SK-N-SH (cell line): ENCODE data around the gene LMNTD2. TPM values are rescaled to one million over a fixed set of nuclear protein-coding genes. Genes with fewer than 3 reads are reported as not detected.

Experiments
- CTCF ChIA-PET: fragments of 300-600, 350-600 bp; formaldehyde crosslinking; extraction: SDS; loops from one replicate; lab custom pipeline; 2021; lab: Yijun Ruan, JAX
- POLR2A ChIA-PET: fragments of 350-600 bp; sonication (Branson Sonifier 250); formaldehyde crosslinking; extraction: SDS; loops from one replicate; lab custom pipeline; 2020; ENCODE audit warnings: antibody characterized with exemption, inconsistent platforms; lab: Yijun Ruan, JAX
- DNase-seq: peaks from one replicate; pipeline ENCODE4 v3.0.0; 2012
- H2AFZ ChIP-seq: fragments of 200-600 bp; sonication (generic); 2 replicates; pipeline ENCODE4 v1.8.1; 2016; ENCODE audit warnings: antibody characterized with exemption, mild to moderate bottlenecking, low read depth
- H3F3A ChIP-seq: fragments of 200-600 bp; sonication (generic); replicated peaks from 2 replicates; pipeline ENCODE3; 2016; ENCODE audit warnings: antibody characterized with exemption, mild to moderate bottlenecking; ENCODE audit not compliant: insufficient read depth
- H3K27ac ChIP-seq, 2 experiments: fragments of 200-500 bp in 1 of 2; fragments of 200-600 bp in 1 of 2; sonication (Bioruptor generic) in 1 of 2; sonication (generic), shearing (Covaris generic) in 1 of 2; 2 replicates each; pipeline versions ENCODE4 v1.5.1 to v1.6.1; 2014 to 2016; ENCODE audit warnings: low read depth in 2 of 2, inconsistent platforms in 1 of 2, low read length in 1 of 2, mild to moderate bottlenecking in 1 of 2, mixed read lengths in 1 of 2
- H3K27me3 ChIP-seq: fragments of 200-600 bp; sonication (generic), shearing (Covaris generic); 2 replicates; pipeline ENCODE4 v1.6.1; 2016; ENCODE audit warnings: mixed run types; ENCODE audit not compliant: insufficient read depth
- H3K36me3 ChIP-seq, 2 experiments: fragments of 200-500 bp in 1 of 2; fragments of 200-600 bp in 1 of 2; sonication (Bioruptor generic) in 1 of 2; sonication (generic) in 1 of 2; replicated peaks in 1 of 2; 2 replicates each; pipeline versions ENCODE3 to v1.5.1; 2014 to 2016; ENCODE audit warnings: low read length in 1 of 2, mild to moderate bottlenecking in 1 of 2; ENCODE audit not compliant: insufficient read depth in 2 of 2, control insufficient read depth in 1 of 2
- H3K4me1 ChIP-seq, 2 experiments: fragments of 200-500 bp in 1 of 2; fragments of 200-600 bp in 1 of 2; sonication (Bioruptor generic) in 1 of 2; sonication (generic), shearing (Covaris generic) in 1 of 2; 2 replicates each; pipeline versions ENCODE4 v1.5.1 to v1.6.1; 2014 to 2016; ENCODE audit warnings: low read depth in 1 of 2, low read length in 1 of 2, mixed run types in 1 of 2; ENCODE audit not compliant: insufficient read depth in 2 of 2, control insufficient read depth in 1 of 2
- H3K4me2 ChIP-seq: fragments of 200-600 bp; sonication (generic), shearing (Covaris generic); 2 replicates; pipeline ENCODE4 v1.6.1; 2017; ENCODE audit warnings: mixed run types
- H3K4me3 ChIP-seq, 2 experiments: fragments of 200-500 bp in 1 of 2; fragments of 200-600 bp in 1 of 2; sonication (Bioruptor generic) in 1 of 2; sonication (generic), shearing (Covaris generic) in 1 of 2; 2 replicates each; pipeline versions ENCODE4 v1.5.1 to v1.8.1; 2014 to 2016; ENCODE audit warnings: low read depth in 2 of 2, inconsistent platforms in 1 of 2, low read length in 1 of 2, mild to moderate bottlenecking in 1 of 2, mixed read lengths in 1 of 2, moderate library complexity in 1 of 2
- H3K79me2 ChIP-seq: fragments of 200-600 bp; sonication (generic); 2 replicates; pipeline ENCODE4 v1.8.1; 2017; ENCODE audit warnings: mild to moderate bottlenecking; ENCODE audit not compliant: insufficient read depth
- H3K9ac ChIP-seq: fragments of 200-600 bp; sonication (generic); 2 replicates; pipeline ENCODE4 v1.6.1; 2017; ENCODE audit warnings: mixed run types
- H3K9me2 ChIP-seq: fragments of 200-600 bp; sonication (generic); 2 replicates; pipeline ENCODE4 v1.6.1; 2017; ENCODE audit warnings: mixed run types
- H3K9me3 ChIP-seq: fragments of 200-600 bp; sonication (generic); 2 replicates; pipeline ENCODE4 v1.6.1; 2017; ENCODE audit warnings: mixed run types, mild to moderate bottlenecking, moderate library complexity
- H4K20me1 ChIP-seq: fragments of 200-600 bp; sonication (generic); 2 replicates; pipeline ENCODE4 v1.6.1; 2017; ENCODE audit warnings: mild to moderate bottlenecking, mixed run types; ENCODE audit not compliant: insufficient read depth
- CTCF ChIP-seq: fragments of 200-600 bp; sonication (generic); IDR thresholded peaks from 2 replicates; pipeline ENCODE4 v1.6.1; 2017; ENCODE audit warnings: antibody characterized with exemption, mild to moderate bottlenecking, moderate library complexity
- ELF1 ChIP-seq: IDR thresholded peaks from 2 replicates; pipeline ENCODE4 v1.4.0; 2012
- EZH2phosphoT487 ChIP-seq: fragments of 200-600 bp; sonication (generic); IDR thresholded peaks from 2 replicates; pipeline ENCODE4 v1.6.1; 2017; ENCODE audit warnings: low read depth, mixed run types, mild to moderate bottlenecking, antibody characterized with exemption, moderate library complexity, borderline replicate concordance
- FOSL2 ChIP-seq: IDR thresholded peaks from 2 replicates; pipeline ENCODE4 v1.4.0; 2012; ENCODE audit warnings: low read depth, mild to moderate bottlenecking, moderate library complexity, borderline replicate concordance
- FOXJ3 ChIP-seq: sonication (generic); formaldehyde crosslinking; IDR thresholded peaks from 2 replicates; pipeline ENCODE4 v1.5.1; 2020; ENCODE audit warnings: mild to moderate bottlenecking, missing genetic modification reagents
- FOXM1 ChIP-seq: IDR thresholded peaks from 2 replicates; pipeline ENCODE4 v1.4.0; 2012; ENCODE audit warnings: low read depth, mild to moderate bottlenecking
- GATA2 ChIP-seq: sonication (generic); formaldehyde crosslinking; IDR thresholded peaks from 2 replicates; pipeline ENCODE4 v1.5.0; 2020; ENCODE audit warnings: mild to moderate bottlenecking, missing genetic modification reagents
- MXI1 ChIP-seq: IDR thresholded peaks from 2 replicates; pipeline ENCODE4 v1.6.1; 2012; ENCODE audit warnings: mild to moderate bottlenecking, low read depth, low read length, improper control_type of control experiment
- PBX3 ChIP-seq: IDR thresholded peaks from 2 replicates; pipeline ENCODE4; 2012
- RAD21 ChIP-seq: IDR thresholded peaks from 2 replicates; pipeline ENCODE4 v1.6.1; 2012; ENCODE audit warnings: mild to moderate bottlenecking, low read length
- RFX5 ChIP-seq: IDR thresholded peaks from 2 replicates; pipeline ENCODE4 v1.6.1; 2012; ENCODE audit warnings: mild to moderate bottlenecking, improper control_type of control experiment, low read length
- SMC3 ChIP-seq: IDR thresholded peaks from 2 replicates; pipeline ENCODE4 v1.6.1; 2012; ENCODE audit warnings: low read depth, low read length, improper control_type of control experiment
- TAF1 ChIP-seq: IDR thresholded peaks from 2 replicates; pipeline ENCODE4 v1.6.1; 2012; ENCODE audit warnings: low read depth, mild to moderate bottlenecking, low read length, moderate library complexity, borderline replicate concordance
- TCF12 ChIP-seq: IDR thresholded peaks from 2 replicates; pipeline ENCODE4 v1.4.0; 2012
- TEAD4 ChIP-seq: IDR thresholded peaks from 2 replicates; pipeline ENCODE4 v1.4.0; 2012; ENCODE audit warnings: mild to moderate bottlenecking, borderline replicate concordance; ENCODE audit not compliant: insufficient read depth
- WGBS: methylation state at CpG from one replicate; pipeline ENCODE4 v1.1.6; 2017; ENCODE audit warnings: low lambda C conversion rate; 5-methylcytosine and 5-hydroxymethylcytosine counted together
- polyA plus RNA-seq, 3 experiments: library from polyadenylated mRNA; depleted of rRNA; stranded (reverse); fragments of >200 nt; gene quantifications; 2 replicates each; pipeline ENCODE4 v1.2.3, GENCODE V29; 2012
- TF ChIP-seq, protein P1 (sequence below): fragments of 150-350 bp; IDR thresholded peaks from 2 replicates; pipeline ENCODE4 v1.6.1; 2017; ENCODE audit warnings: antibody characterized with exemption, low read length, low read depth, borderline replicate concordance
- TF ChIP-seq, protein P2 (sequence below): IDR thresholded peaks from 2 replicates; pipeline ENCODE4 v1.4.0; 2012; ENCODE audit warnings: low read depth, borderline replicate concordance
- TF ChIP-seq, protein P3 (sequence below): IDR thresholded peaks from 2 replicates; pipeline ENCODE4 v1.6.1; 2012; ENCODE audit warnings: mild to moderate bottlenecking, low read depth, low read length, moderate library complexity

LMNTD2 gene
- polyA plus RNA-seq, 1 of the 3 experiments (the other 2 are of a cell fraction), result 2.4 TPM

GRCh38 chr11:545171-545570 is 15.4 kb downstream of the LMNTD2 start:
- H3K27me3 ChIP-seq, result no peaks in the 10 kb centered on the region
- no peak overlapping the region for H3K27ac ChIP-seq
- CTCF ChIA-PET, result interaction anchor here (0.9 to 1.9 kb wide), 2 partner anchors 9 to 10 kb away, joined by 3 to 12 read pairs; partner anchors contain the start of gene HRAS
- no peaks in the 10 kb centered on the region for H4K20me1 ChIP-seq
- WGBS, result 75% methylated on average over 4 of the region's 11 CpGs
- no peaks in the 10 kb centered on the region for H3F3A ChIP-seq
- TF ChIP-seq RAD21 (no peak), SMC3 (no peak), TEAD4 (no peak), RFX5 (no peak), TCF12 (no peak), FOXJ3 (no peak), GATA2 (CRISPR knock-in tag) (no peak), EZH2phosphoT487 (no peak), CTCF (no peak), PBX3 (no peak)
- TF ChIP-seq, protein P1, sequence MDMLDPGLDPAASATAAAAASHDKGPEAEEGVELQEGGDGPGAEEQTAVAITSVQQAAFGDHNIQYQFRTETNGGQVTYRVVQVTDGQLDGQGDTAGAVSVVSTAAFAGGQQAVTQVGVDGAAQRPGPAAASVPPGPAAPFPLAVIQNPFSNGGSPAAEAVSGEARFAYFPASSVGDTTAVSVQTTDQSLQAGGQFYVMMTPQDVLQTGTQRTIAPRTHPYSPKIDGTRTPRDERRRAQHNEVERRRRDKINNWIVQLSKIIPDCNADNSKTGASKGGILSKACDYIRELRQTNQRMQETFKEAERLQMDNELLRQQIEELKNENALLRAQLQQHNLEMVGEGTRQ, result no peak
- TF ChIP-seq, protein P2, sequence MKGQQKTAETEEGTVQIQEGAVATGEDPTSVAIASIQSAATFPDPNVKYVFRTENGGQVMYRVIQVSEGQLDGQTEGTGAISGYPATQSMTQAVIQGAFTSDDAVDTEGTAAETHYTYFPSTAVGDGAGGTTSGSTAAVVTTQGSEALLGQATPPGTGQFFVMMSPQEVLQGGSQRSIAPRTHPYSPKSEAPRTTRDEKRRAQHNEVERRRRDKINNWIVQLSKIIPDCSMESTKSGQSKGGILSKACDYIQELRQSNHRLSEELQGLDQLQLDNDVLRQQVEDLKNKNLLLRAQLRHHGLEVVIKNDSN, result no peak
- no peaks in the 10 kb centered on the region for H3K9me3 ChIP-seq
- no peak overlapping the region for H3K4me2 ChIP-seq
- no peaks in the 10 kb centered on the region for H3K4me1 ChIP-seq
- H3K79me2 ChIP-seq, result no peaks in the 10 kb centered on the region
- POLR2A ChIA-PET, result no interaction called here
- no peaks in the 10 kb centered on the region for H3K36me3 ChIP-seq
- no peak overlapping the region for H3K9ac ChIP-seq
- H2AFZ ChIP-seq, result no peak overlapping the region
- no peak for DNase-seq
- H3K9me2 ChIP-seq, result no peaks in the 10 kb centered on the region
- no peak overlapping the region for H3K4me3 ChIP-seq

- CTCF ChIA-PET, result interaction anchor here (0.8 to 1.9 kb wide), 3 partner anchors 9 to 17 kb away, joined by 3 to 12 read pairs (median 3); partner anchors contain the start of gene HRAS
- no peak overlapping the region for H3K4me2 ChIP-seq
- 34% methylated on average over 4 of the region's 5 CpGs for WGBS
- TF ChIP-seq MXI1 (no peak), FOXM1 (no peak), GATA2 (CRISPR knock-in tag) (no peak), FOSL2 (no peak), TCF12 (no peak), CTCF (no peak), TAF1 (no peak), SMC3 (no peak), ELF1 (no peak)
- TF ChIP-seq, protein P3, sequence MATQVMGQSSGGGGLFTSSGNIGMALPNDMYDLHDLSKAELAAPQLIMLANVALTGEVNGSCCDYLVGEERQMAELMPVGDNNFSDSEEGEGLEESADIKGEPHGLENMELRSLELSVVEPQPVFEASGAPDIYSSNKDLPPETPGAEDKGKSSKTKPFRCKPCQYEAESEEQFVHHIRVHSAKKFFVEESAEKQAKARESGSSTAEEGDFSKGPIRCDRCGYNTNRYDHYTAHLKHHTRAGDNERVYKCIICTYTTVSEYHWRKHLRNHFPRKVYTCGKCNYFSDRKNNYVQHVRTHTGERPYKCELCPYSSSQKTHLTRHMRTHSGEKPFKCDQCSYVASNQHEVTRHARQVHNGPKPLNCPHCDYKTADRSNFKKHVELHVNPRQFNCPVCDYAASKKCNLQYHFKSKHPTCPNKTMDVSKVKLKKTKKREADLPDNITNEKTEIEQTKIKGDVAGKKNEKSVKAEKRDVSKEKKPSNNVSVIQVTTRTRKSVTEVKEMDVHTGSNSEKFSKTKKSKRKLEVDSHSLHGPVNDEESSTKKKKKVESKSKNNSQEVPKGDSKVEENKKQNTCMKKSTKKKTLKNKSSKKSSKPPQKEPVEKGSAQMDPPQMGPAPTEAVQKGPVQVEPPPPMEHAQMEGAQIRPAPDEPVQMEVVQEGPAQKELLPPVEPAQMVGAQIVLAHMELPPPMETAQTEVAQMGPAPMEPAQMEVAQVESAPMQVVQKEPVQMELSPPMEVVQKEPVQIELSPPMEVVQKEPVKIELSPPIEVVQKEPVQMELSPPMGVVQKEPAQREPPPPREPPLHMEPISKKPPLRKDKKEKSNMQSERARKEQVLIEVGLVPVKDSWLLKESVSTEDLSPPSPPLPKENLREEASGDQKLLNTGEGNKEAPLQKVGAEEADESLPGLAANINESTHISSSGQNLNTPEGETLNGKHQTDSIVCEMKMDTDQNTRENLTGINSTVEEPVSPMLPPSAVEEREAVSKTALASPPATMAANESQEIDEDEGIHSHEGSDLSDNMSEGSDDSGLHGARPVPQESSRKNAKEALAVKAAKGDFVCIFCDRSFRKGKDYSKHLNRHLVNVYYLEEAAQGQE, result no peak
Observed at GRCh38 chr11:544817-545166, 15.7 kb downstream of the LMNTD2 start.

More at GRCh38 chr11:544817-545166, 15.7 kb downstream of the LMNTD2 start:
- Histone ChIP-seq H3K27ac (no peak overlapping the region), H3K9me3 (no peaks in the 10 kb centered on the region), H3K27me3 (no peaks in the 10 kb centered on the region), H4K20me1 (no peaks in the 10 kb centered on the region), H3K4me3 (no peak overlapping the region), H3K9ac (no peak overlapping the region), H3K36me3 (no peaks in the 10 kb centered on the region), H3F3A (no peaks in the 10 kb centered on the region), H3K9me2 (no peaks in the 10 kb centered on the region), H2AFZ (no peak overlapping the region), H3K79me2 (no peaks in the 10 kb centered on the region), H3K4me1 (no peaks in the 10 kb centered on the region)
- POLR2A ChIA-PET, result no interaction called here
- no peak for DNase-seq
